Lung (tissue), 16 donors: ENCODE measurements around the gene ABCF2. TPM values are rescaled to one million over a fixed set of nuclear protein-coding genes. Genes with fewer than 3 reads are reported as not detected.

Experiments used
- ATAC-seq: fragments of 200-7000 bp; cut with Tn5 transposase; one replicate; pipeline ENCODE4 v1.9.1; 2020; ENCODE audit warnings: moderate number of reproducible peaks; ENCODE audit not compliant: insufficient read depth, low FRiP score
- DNase-seq, 3 donors: peaks; one replicate each; pipeline ENCODE4 v3.0.0-alpha.2; 2013 to 2017
- H3K27ac ChIP-seq, 2 donors: one replicate each; pipeline ENCODE4 v1.5.1; 2013; ENCODE audit warnings: mild to moderate bottlenecking in 2 of 2, moderate library complexity in 2 of 2, control low read depth in 1 of 2, inconsistent platforms in 1 of 2, low read depth in 1 of 2, low read length in 1 of 2
- H3K27me3 ChIP-seq, 3 donors: one replicate each; pipeline ENCODE4 v1.5.1; 2013; ENCODE audit warnings: low read length in 2 of 3; ENCODE audit not compliant: control insufficient read depth in 3 of 3, insufficient read depth in 3 of 3
- H3K36me3 ChIP-seq, 4 donors: one replicate each; pipeline ENCODE4 v1.5.1; 2013; ENCODE audit warnings: low read length in 4 of 4, mild to moderate bottlenecking in 1 of 4, moderate library complexity in 1 of 4; ENCODE audit not compliant: control insufficient read depth in 4 of 4, insufficient read depth in 4 of 4
- H3K4me1 ChIP-seq, 5 donors: one replicate each; pipeline ENCODE4 v1.5.1; 2013; ENCODE audit warnings: low read length in 5 of 5, mild to moderate bottlenecking in 2 of 5, moderate library complexity in 1 of 5; ENCODE audit not compliant: control insufficient read depth in 5 of 5, insufficient read depth in 5 of 5
- H3K4me3 ChIP-seq: one replicate; pipeline ENCODE4 v1.5.1; 2013; ENCODE audit warnings: mild to moderate bottlenecking, control low read depth, moderate library complexity
- H3K9ac ChIP-seq, 2 donors: one replicate each; pipeline ENCODE4 v1.5.1; 2013; ENCODE audit warnings: low read length in 2 of 2, control low read depth in 1 of 2; ENCODE audit not compliant: insufficient read depth in 1 of 2
- H3K9me3 ChIP-seq, 4 donors: one replicate each; pipeline ENCODE4 v1.5.1; 2013; ENCODE audit warnings: low read length in 3 of 4, mild to moderate bottlenecking in 1 of 4, moderate library complexity in 1 of 4; ENCODE audit not compliant: control insufficient read depth in 4 of 4, insufficient read depth in 3 of 4
- WGBS, 2 donors: extraction: QIAGEN DNeasy Blood & Tissue Kit; methylation state at CpG; one replicate each; pipeline ENCODE4 v1.1.7; 2013; 5-methylcytosine and 5-hydroxymethylcytosine counted together
- long read RNA-seq, 5 donors: transcript quantifications; one replicate each; lab custom pipeline, GENCODE V29; 2026
- polyA plus RNA-seq, 2 donors: library from polyadenylated mRNA; stranded (reverse); fragments of 200-250 nt; gene quantifications; one replicate each; pipeline ENCODE4 v1.2.1, GENCODE V29; 2013
- total RNA-seq, 2 donors: library from RNA; depleted of rRNA in 1 of 2; stranded (reverse); fragments of >200 nt in 1 of 2; gene quantifications; one replicate each; pipeline ENCODE4 v1.2.1, GENCODE V29; 2014 to 2021
- TF ChIP-seq, protein P1 (sequence below): IDR thresholded peaks from 2 replicates; pipeline ENCODE4 v1.5.1; 2012; ENCODE audit warnings: mild to moderate bottlenecking; ENCODE audit errors: control extremely low read depth, extremely low read depth
- donor health status: control.
- donor health status: control.
- donor health status: Bipolar disorder and iron deficiency.
- donor health status: healthy.
- donor health status: DM: yes; HTN: yes; CAD: no.

Gene ABCF2
- total RNA-seq (10 to 100 TPM; 13.2 to 36.2 TPM), polyA plus RNA-seq (10 to 100 TPM; 15.4 to 36.3 TPM)
- long read RNA-seq, donor 1, transcript ABCF2-201 (15 exons, 3,546 nt): major isoform, 5 of 5 reads
- long read RNA-seq, donor 1, partial matches to known transcripts: 0 of 5 reads
- long read RNA-seq, donor 1, other reads (novel, unspliced or antisense): 0 of 5 reads
- long read RNA-seq, donor 2, partial matches to known transcripts: 0 of 3 reads
- long read RNA-seq, donor 2, other reads (novel, unspliced or antisense): 0 of 3 reads
- long read RNA-seq, donor 3, partial matches to known transcripts: 0 of 2 reads
- long read RNA-seq, donor 3, other reads (novel, unspliced or antisense): 0 of 2 reads
- long read RNA-seq, donor 4, partial matches to known transcripts: 0 of 2 reads
- long read RNA-seq, donor 4, other reads (novel, unspliced or antisense): 0 of 2 reads
- long read RNA-seq, donor 5, partial matches to known transcripts: 0 of 6 reads
- long read RNA-seq, donor 5, other reads (novel, unspliced or antisense): 0 of 6 reads

GRCh38 chr7:151226875-151227782, at the start of gene ABCF2:
Gene ABCF2 (minus strand): TSS chr7:151227205. CDS start chr7:151226458, 747 bp downstream.
- H3K9me3 ChIP-seq: no peaks in the 10 kb centered on the region
- peaks cover 5 to 23% (median 17%) of the 10 kb centered on the region in 4 donors for H3K36me3 ChIP-seq
- peaks cover 0 to 27% (median 8%) of the 10 kb centered on the region in 5 donors for H3K4me1 ChIP-seq
- ATAC-seq (peak; percentile 99), DNase-seq (peak; percentile 99 to 100 (median 99))
- H3K9ac ChIP-seq: peak within 1 kb of the TSS; percentile 42 to 83
- peak within 1 kb of the TSS; percentile 58 to 95 for H3K27ac ChIP-seq
- peak within 1 kb of the TSS; percentile 84 for H3K4me3 ChIP-seq
- H3K27me3 ChIP-seq: no peaks in the 10 kb centered on the region
- TF ChIP-seq, protein P1, sequence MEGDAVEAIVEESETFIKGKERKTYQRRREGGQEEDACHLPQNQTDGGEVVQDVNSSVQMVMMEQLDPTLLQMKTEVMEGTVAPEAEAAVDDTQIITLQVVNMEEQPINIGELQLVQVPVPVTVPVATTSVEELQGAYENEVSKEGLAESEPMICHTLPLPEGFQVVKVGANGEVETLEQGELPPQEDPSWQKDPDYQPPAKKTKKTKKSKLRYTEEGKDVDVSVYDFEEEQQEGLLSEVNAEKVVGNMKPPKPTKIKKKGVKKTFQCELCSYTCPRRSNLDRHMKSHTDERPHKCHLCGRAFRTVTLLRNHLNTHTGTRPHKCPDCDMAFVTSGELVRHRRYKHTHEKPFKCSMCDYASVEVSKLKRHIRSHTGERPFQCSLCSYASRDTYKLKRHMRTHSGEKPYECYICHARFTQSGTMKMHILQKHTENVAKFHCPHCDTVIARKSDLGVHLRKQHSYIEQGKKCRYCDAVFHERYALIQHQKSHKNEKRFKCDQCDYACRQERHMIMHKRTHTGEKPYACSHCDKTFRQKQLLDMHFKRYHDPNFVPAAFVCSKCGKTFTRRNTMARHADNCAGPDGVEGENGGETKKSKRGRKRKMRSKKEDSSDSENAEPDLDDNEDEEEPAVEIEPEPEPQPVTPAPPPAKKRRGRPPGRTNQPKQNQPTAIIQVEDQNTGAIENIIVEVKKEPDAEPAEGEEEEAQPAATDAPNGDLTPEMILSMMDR: no peak
- 0 to 1% methylated on average over 68 of the region's 68 CpGs for WGBS, 2 donors

DNA sequence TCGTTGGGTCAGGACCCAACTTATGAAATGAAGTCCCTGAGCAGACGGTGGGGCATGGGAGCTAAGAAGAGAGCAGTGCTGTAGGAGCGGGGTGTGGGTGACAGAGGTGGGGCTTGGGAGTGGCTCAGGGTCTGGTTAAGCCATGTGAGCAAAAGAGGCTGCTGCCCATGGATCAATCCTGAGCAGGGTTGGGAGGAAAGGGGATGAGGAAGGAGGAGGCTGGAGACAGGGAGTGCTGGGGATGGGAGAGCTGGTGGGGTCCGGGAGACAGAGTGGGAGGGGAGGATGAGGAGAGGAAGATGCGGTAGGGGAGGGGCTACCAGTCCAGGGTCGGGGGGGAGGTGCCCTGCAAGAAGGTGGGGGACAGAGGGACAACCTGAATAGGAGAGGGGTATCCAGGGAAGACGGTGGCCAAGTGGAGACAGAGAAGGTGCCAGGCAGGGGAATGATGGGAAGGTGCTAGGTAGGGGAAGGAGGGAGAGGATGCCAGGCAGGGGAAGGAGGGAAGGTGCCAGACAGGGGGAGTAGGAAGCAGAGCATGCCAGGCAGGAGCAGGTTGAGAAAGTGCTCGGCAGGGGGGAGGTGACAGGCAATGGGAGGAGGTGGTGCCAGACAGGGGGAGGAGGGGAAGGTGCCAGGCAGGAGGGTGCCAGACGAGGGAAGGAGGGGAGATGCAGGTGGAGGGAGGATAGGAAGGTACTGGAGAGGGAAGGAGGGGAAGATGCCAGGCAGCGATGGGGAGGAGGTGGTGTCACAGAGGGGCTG, 49.0 kb upstream of the ABCF2 start:
- Histone ChIP-seq H3K27me3 (no peaks in the 10 kb centered on the region), H3K4me3 (no peak overlapping the region), H3K36me3 (no peaks in the 10 kb centered on the region), H3K9ac (no peak overlapping the region), H3K27ac (no peak overlapping the region), H3K4me1 (peaks cover 0 to 22% (median 5%) of the 10 kb centered on the region in 5 donors), H3K9me3 (no peaks in the 10 kb centered on the region)
- TF ChIP-seq, protein P1: no peak
- WGBS, 2 donors: 20 to 21% methylated on average over 10 of the region's 10 CpGs
- DNase-seq (no peak), ATAC-seq (no peak)

- DNase-seq: no peak
- peaks cover 0 to 22% (median 5%) of the 10 kb centered on the region in 5 donors for H3K4me1 ChIP-seq
- ATAC-seq: no peak
- no peak overlapping the region for H3K4me3 ChIP-seq
- peaks cover 0 to under 1% (median 0%) of the 10 kb centered on the region in 4 donors for H3K36me3 ChIP-seq
- H3K9ac ChIP-seq: no peak overlapping the region
- no peaks in the 10 kb centered on the region for H3K27me3 ChIP-seq
- TF ChIP-seq, protein P1: no peak
- 87% methylated on average over 17 of the region's 17 CpGs for WGBS, 2 donors
- H3K27ac ChIP-seq: peak overlapping the region in 1 of 2 donors; percentile 8
- H3K9me3 ChIP-seq: no peaks in the 10 kb centered on the region
Measured at GRCh38 chr7:151274936-151275812, 48.2 kb upstream of the ABCF2 start.
